Body of pancreas (tissue), 4 donors: Measurements from ENCODE around the gene HEBP2.

Source experiments
- POLR2A ChIP-seq, 3 donors: fragments of 450-650 bp; IDR thresholded peaks; one replicate each; pipeline ENCODE4 v1.6.1; 2016; ENCODE audit warnings: antibody characterized with exemption in 3 of 3, mild to moderate bottlenecking in 2 of 3
- TF ChIP-seq, protein P1 (sequence below), 7 experiments: fragments of 450-650 bp in 4 of 7; fragments of 200-600 bp in 3 of 7; sonication (generic) in 3 of 7; IDR thresholded peaks; one replicate each; pipeline ENCODE4 v1.5.1; 2016 to 2019; ENCODE audit warnings: antibody characterized with exemption in 7 of 7

DNA sequence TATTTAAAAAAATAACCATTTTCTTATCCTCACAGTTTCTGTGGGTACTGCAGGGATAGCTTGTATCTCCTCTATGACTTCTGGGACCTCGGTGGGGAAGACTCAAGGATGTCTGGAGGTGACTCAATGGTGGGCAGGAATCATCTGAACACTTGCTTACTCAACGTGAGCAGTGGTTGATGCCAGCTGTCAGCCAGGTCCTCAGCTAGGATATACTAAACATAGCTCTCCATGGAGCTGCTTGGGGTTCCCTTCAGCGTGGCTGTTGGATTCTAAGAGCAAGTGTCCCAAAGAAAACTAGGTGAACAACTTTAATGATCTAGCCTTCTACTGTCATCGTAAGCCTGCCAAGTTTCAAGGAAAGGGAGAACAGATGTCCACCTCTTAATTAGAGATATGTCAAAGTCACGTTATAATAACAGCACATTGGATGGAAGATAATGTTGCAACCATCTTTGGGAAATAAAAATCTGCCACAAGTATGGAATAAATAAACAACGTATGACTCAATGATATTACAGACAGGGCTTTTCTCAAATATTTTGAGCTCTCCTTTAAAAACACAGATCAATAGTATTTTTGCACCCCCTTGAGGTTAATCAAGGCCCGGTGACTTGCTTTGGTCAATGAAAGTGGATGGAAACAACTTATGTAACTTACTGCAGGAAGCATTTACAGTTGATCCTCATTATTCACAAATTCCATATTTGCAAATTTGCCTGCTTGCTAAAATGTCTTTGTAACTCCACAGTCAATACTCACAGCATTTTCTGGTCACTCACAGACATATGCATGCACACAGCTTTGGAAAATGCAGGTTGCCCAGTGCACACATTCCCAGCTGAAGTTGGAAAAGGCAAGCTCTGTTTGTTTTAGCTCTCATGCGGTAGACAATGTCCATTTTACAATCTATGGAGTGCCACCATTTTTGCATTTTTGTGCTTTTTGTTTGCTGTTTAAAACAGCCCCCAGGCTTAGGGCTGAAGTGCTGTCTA, 6.6 kb upstream of the HEBP2 start:
- TF ChIP-seq, protein P1, sequence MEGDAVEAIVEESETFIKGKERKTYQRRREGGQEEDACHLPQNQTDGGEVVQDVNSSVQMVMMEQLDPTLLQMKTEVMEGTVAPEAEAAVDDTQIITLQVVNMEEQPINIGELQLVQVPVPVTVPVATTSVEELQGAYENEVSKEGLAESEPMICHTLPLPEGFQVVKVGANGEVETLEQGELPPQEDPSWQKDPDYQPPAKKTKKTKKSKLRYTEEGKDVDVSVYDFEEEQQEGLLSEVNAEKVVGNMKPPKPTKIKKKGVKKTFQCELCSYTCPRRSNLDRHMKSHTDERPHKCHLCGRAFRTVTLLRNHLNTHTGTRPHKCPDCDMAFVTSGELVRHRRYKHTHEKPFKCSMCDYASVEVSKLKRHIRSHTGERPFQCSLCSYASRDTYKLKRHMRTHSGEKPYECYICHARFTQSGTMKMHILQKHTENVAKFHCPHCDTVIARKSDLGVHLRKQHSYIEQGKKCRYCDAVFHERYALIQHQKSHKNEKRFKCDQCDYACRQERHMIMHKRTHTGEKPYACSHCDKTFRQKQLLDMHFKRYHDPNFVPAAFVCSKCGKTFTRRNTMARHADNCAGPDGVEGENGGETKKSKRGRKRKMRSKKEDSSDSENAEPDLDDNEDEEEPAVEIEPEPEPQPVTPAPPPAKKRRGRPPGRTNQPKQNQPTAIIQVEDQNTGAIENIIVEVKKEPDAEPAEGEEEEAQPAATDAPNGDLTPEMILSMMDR (IDR thresholded peaks at IDR 0.05) = no peak
- no peak for TF ChIP-seq POLR2A (IDR thresholded peaks at IDR 0.05)
